B cell (primary cell): Measurements from ENCODE around the gene SEMA3B.

Source experiments
- CTCF ChIP-seq: fragments of 200-600 bp; IDR thresholded peaks from one replicate; pipeline ENCODE4 v1.8.0; 2022; ENCODE audit warnings: antibody characterized with exemption, mild to moderate bottlenecking
- EZH2 ChIP-seq: IDR thresholded peaks from 2 replicates; pipeline ENCODE4 v1.6.1; 2012; ENCODE audit warnings: borderline replicate concordance, low read depth, mild to moderate bottlenecking, moderate library complexity, low read length; ENCODE audit not compliant: insufficient read depth, poor library complexity, severe bottlenecking

- no peak for TF ChIP-seq CTCF
- no peak for TF ChIP-seq EZH2
These were observed 32.3 kb upstream of the SEMA3B start for GRCh38 chr3:50236484-50237132.
